ENCODE measurements around the gene MAEL. TPM values are rescaled to one million over a fixed set of nuclear protein-coding genes. Genes with fewer than 3 reads are reported as not detected.
A peak's percentile ranks its signal among the peaks of the same experiment; 100 is the strongest.

MAEL gene
- 0.39 and 0.76 TPM in 2 replicates for total RNA-seq

DNA sequence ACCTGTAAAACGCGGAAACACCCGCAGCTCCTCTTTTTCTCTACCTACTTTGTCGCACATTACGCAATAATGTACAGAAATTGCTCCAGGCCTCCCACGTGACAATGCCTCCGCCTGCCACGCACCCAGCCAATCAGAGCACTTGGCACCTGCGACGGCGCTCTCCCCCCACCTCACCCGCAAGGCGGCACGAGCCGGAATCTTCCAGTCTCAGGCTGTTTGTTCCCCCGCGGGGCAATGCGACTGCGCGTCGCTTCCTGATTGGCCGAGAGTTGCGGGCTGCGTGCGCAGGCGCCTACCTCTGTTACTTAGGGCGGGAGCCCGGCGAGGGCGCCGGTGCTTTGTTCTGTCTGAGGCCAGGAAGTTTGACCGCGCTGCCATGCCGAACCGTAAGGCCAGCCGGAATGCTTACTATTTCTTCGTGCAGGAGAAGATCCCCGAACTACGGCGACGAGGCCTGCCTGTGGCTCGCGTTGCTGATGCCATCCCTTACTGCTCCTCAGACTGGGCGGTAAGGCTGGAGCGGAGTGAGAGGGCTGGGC, at the start of gene MAEL:
Gene MAEL (plus strand): TSS at position 307 of the 542 bp plus-strand sequence. CDS start 73 bp downstream, at position 380.

DNA sequence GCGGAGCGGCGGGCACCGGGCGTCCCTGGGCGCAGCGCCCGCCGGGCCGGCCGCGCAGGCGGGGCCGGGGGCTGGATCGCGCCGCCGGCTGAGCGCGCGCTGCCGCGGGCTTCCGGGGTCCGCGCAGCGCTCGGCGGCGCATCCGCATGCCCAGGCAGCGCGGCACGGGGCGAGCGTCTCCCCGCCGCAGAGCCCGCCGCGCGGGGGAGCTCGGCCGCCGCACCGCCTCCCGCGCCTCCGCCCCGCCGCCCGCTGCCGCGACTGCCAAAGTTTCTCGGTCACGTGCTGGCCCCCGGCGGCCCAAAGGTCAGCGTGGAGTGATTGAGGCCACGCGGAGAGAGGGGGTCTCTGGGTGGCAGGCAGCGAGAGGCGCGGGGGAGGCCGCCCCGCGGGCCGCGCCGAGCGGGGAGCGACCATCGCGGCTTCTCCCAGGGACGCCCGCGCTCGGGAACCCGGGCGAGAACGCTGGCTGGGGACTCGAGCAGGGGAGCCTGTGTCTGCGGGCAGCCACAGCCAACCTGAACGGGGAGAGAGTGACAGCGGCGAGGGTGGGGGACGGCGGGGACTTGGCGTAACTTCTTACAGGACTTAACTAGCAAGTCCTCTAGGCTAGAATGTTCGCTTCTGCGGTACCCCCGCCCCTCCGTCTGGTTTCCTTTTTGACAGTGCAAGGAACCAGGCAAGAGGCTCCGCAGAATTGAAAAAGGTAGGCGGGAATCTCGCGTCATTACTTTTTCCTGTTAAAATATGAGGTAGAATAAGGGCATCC, 13.5 kb upstream of the MAEL start, which contains the start of gene ILDR2:
Gene ILDR2 (minus strand): TSS at position 180 of the 769 bp plus-strand sequence. CDS start 272 bp downstream, outside the sequence.

Small RNA genes within 50 kb of the gene (small RNA-seq; reads per million reads assigned to genes)
- gene RNA5SP65, result 0.81 reads per million, percentile 48 among the genes with 10 or more reads in this experiment

Other genes with a start within 250 kb of the MAEL start
- 32.6 and 44.9 TPM in 2 replicates for gene POGK, start 149.8 kb upstream of the MAEL start, total RNA-seq
- gene TADA1, start 113.0 kb upstream of the MAEL start, total RNA-seq, result 13.7 and 16.4 TPM in 2 replicates
- gene ILDR2, start 13.7 kb upstream of the MAEL start, total RNA-seq, result 0.79 and 0.87 TPM in 2 replicates
- gene GPA33, start 101.1 kb downstream of the MAEL start, total RNA-seq, result not detected in 2 replicates
- not detected in 2 replicates for gene STYXL2, start 104.8 kb downstream of the MAEL start, total RNA-seq
- 9.8 and 12.3 TPM in 2 replicates for gene POU2F1, start 231.6 kb downstream of the MAEL start, total RNA-seq